ENCODE measurements around the gene SOX18.
"Not testable (repeated sequence)": the region's sequence is repeated elsewhere in the genome, so short reads cannot be mapped to it uniquely, and the experiment has no call there.

Gene SOX18

GRCh38 chr20:64015635-64016034 is 33.8 kb downstream of the SOX18 start:
- H3K27ac ChIP-seq, result no peak overlapping the region
- TF ChIP-seq ZFX (IDR thresholded peaks at IDR 0.05; ENCODE audit: borderline replicate concordance), result no peak
- TF ChIP-seq CTCF (IDR thresholded peaks at IDR 0.05), result no peak

DNA sequence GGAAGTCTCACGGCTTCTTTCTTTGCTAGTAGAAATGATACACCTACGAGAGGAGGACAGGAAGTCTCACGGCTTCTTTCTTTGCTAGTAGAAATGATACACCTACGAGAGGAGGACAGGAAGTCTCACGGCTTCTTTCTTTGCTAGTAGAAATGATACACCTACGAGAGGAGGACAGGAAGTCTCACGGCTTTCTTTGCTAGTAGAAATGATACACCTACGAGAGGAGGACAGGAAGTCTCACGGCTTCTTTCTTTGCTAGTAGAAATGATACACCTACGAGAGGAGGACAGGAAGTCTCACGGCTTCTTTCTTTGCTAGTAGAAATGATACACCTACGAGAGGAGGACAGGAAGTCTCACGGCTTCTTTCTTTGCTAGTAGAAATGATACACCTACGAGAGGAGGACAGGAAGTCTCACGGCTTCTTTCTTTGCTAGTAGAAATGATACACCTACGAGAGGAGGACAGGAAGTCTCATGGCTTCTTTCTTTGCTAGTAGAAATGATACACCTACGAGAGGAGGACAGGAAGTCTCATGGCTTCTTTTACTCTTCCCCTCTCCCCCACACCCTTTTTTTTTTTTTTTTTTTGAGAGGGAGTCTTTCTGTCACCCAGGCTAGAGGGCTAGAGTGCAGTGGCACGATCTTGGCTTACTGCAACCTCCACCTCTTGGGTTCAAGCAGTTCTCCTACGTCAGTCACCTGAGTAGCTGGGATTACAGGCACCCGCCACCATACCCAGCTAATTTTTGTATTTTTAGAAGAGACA is 36.9 kb downstream of the SOX18 start:
- not testable (repeated sequence) for H3K27ac ChIP-seq

- no peak for TF ChIP-seq ZFX (IDR thresholded peaks at IDR 0.05; ENCODE audit: borderline replicate concordance)
- no peak for TF ChIP-seq CTCF (IDR thresholded peaks at IDR 0.05)
- no peak overlapping the region for H3K27ac ChIP-seq
Observed at GRCh38 chr20:64011366-64011779, 38.1 kb downstream of the SOX18 start.

DNA sequence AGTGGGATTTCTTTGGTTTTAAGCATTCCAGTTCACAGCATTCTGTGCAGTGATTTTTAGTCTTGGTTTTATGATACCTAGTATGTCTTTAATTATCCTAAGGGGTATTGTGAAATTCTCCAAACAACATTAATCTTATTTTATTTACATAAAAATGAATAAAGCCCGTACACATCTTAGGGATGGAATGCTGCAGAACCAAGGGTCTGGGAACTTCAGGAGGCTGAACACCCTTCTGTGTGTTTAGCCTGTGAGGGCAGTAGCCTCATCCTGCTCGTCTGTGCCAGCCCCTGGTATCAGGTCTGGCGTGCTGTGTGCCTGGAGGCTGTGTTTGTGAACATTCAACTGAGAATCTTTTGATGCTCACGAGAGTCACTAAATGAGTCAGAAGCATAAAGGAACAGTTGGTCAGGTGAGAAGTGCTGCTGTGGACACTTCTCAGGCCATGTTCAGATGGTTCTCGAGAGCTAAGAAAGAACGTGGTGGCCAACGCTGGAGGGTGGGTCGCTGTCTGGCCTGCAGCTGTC is 38.7 kb downstream of the SOX18 start:
- no peak overlapping the region for H3K27ac ChIP-seq
- no peak for TF ChIP-seq ZFX (IDR thresholded peaks at IDR 0.05; ENCODE audit: borderline replicate concordance)

- no peak overlapping the region for H3K27ac ChIP-seq
- no peak for TF ChIP-seq CTCF (IDR thresholded peaks at IDR 0.05)
Observed at GRCh38 chr20:64009811-64010387, 39.5 kb downstream of the SOX18 start.

- TF ChIP-seq ZFX (IDR thresholded peaks at IDR 0.05; ENCODE audit: borderline replicate concordance), result no peak
- TF ChIP-seq CTCF (IDR thresholded peaks at IDR 0.05), result no peak
- no peak overlapping the region for H3K27ac ChIP-seq
Observed at GRCh38 chr20:64006902-64007301, 42.5 kb downstream of the SOX18 start.

DNA sequence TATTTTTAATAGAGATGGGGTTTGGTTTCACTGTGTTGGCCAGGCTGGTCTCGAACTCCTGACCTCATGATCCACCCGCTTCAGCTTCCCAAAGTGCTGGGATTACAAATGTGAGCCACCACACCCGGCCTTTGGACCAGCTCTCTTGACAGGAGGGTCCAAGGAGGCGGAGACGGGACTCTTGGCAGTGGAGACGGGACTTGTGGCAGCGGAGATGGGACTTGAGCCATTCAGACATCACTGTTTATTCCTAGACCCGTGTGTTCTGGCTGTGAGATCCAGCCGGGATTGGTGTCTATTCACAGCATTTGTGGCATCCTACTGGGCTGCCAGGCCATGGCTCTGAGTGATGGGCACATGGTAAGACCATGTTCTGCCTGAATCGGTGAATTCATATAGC is 42.9 kb downstream of the SOX18 start:
- no peak overlapping the region for H3K27ac ChIP-seq
- TF ChIP-seq CTCF (IDR thresholded peaks at IDR 0.05) (no peak), ZFX (IDR thresholded peaks at IDR 0.05; ENCODE audit: borderline replicate concordance) (no peak)

DNA sequence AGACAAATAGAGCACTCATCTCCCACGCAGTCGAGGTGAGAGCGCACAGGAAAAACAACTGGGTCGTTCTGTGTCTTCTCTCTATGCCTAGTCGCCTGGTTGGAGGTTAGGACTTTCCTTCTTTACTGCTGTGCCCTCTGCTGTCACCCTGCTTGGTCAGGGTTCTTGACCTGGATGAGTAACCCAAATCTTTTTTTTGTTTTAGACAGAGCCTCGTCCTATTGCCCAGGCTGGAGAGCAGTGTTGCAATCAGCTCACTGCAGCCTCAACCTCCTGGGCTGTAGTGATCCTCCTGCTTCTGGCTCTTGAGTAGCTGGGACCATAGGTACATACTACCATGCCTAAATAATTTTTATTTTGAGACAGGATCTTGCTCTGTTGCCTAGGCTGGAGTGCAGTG is 44.0 kb downstream of the SOX18 start:
- H3K27ac ChIP-seq, result no peak overlapping the region
- TF ChIP-seq ZFX (IDR thresholded peaks at IDR 0.05; ENCODE audit: borderline replicate concordance) (no peak), CTCF (IDR thresholded peaks at IDR 0.05) (no peak)

All from 22Rv1 (cell line).